SK-N-SH treated with all-trans-retinoic acid at 6 μM for 48 hours (cell line): ENCODE data around the gene SRP72.

Experiments used
- ATAC-seq: fragments of 200-7000 bp; cut with Tn5 transposase; 3 replicates; pipeline ENCODE4 v1.9.1; 2020; ENCODE audit warnings: mild to moderate bottlenecking, moderate library complexity
- BACH2 ChIP-seq: fragments of 250-450 bp; sonication (Bioruptor Pico); IDR thresholded peaks from 2 replicates; pipeline ENCODE4 v1.9.0; 2021; ENCODE audit warnings: mild to moderate bottlenecking, borderline replicate concordance
- CSDC2 ChIP-seq: fragments of 250-450 bp; sonication (Bioruptor Pico); IDR thresholded peaks from 2 replicates; pipeline ENCODE4 v1.5.0; 2020; ENCODE audit warnings: mild to moderate bottlenecking, moderate library complexity
- ESRRG ChIP-seq: fragments of 250-450 bp; sonication (Bioruptor Pico); IDR thresholded peaks from 2 replicates; pipeline ENCODE4 v1.6.1; 2021; ENCODE audit warnings: mild to moderate bottlenecking
- ISL1 ChIP-seq: fragments of 250-450 bp; sonication (Bioruptor Pico); IDR thresholded peaks from 2 replicates; pipeline ENCODE4 v2.1.2; 2022; ENCODE audit warnings: mild to moderate bottlenecking, moderate library complexity
- OSR1 ChIP-seq: fragments of 250-450 bp; sonication (Bioruptor Pico); IDR thresholded peaks from 2 replicates; pipeline ENCODE4 v1.8.0; 2022; ENCODE audit warnings: moderate library complexity, mild to moderate bottlenecking, inconsistent platforms
- PPARA ChIP-seq: fragments of 250-450 bp; sonication (Bioruptor Pico); IDR thresholded peaks from 2 replicates; pipeline ENCODE4 v1.5.0; 2020; ENCODE audit warnings: mild to moderate bottlenecking, borderline replicate concordance
- TCF4 ChIP-seq: fragments of 250-450 bp; sonication (Bioruptor Pico); IDR thresholded peaks from 2 replicates; pipeline ENCODE4 v1.8.0; 2021; ENCODE audit warnings: mild to moderate bottlenecking, moderate library complexity, borderline replicate concordance
- TOX ChIP-seq: fragments of 250-450 bp; sonication (Bioruptor Pico); IDR thresholded peaks from 2 replicates; pipeline ENCODE4 v1.8.0; 2021; ENCODE audit warnings: mild to moderate bottlenecking, moderate library complexity, borderline replicate concordance
- ZFP30 ChIP-seq: fragments of 450-650 bp; formaldehyde crosslinking; IDR thresholded peaks from 2 replicates; pipeline ENCODE4 v1.5.0; 2022; ENCODE audit warnings: mild to moderate bottlenecking, moderate library complexity
- ZNF565 ChIP-seq: fragments of 450-650 bp; formaldehyde crosslinking; conservative IDR thresholded peaks from 2 replicates; pipeline ENCODE4 v1.5.0; 2020; ENCODE audit warnings: low read depth, mild to moderate bottlenecking, moderate library complexity
- ZNF70 ChIP-seq: fragments of 450-650 bp; formaldehyde crosslinking; IDR thresholded peaks from 2 replicates; pipeline ENCODE4 v1.5.0; 2020; ENCODE audit warnings: mild to moderate bottlenecking, moderate library complexity
- ZNF8 ChIP-seq: fragments of 450-650 bp; formaldehyde crosslinking; IDR thresholded peaks from 2 replicates; pipeline ENCODE4 v1.5.0; 2020; ENCODE audit warnings: mild to moderate bottlenecking, moderate library complexity
- TF ChIP-seq, protein P1 (sequence below): fragments of 250-450 bp; sonication (Bioruptor Pico); IDR thresholded peaks from 2 replicates; pipeline ENCODE4 v1.8.0; 2021; ENCODE audit warnings: low read depth, mild to moderate bottlenecking, moderate library complexity, borderline replicate concordance
- TF ChIP-seq, protein P2 (sequence below): fragments of 250-450 bp; sonication (Bioruptor Pico); IDR thresholded peaks from 2 replicates; pipeline ENCODE4 v1.5.0; 2020; ENCODE audit warnings: mild to moderate bottlenecking, moderate library complexity
- TF ChIP-seq, protein P3 (sequence below): fragments of 250-450 bp; sonication (Bioruptor Pico); IDR thresholded peaks from 2 replicates; pipeline ENCODE4 v1.8.0; 2020; ENCODE audit warnings: mild to moderate bottlenecking, moderate library complexity, borderline replicate concordance

Gene SRP72

DNA sequence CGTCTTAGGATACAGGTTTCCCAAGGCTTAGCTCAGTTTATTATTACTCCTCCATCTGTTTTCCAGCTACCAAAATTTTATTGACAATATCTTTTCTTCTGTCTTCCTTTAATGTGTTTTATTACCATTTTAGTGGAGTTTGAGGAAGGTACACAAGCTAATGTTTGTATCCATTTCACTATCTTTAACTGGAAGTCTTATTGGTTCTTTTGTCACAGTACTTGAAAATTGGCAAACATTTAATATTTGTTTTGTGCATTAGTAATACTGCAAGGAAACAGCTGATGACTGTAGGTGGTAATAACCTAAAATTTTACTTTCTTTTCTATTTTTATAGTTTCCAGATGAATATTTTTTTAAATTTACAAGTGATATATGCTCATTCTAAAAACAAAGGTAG lies 28.8 kb downstream of the SRP72 start:
- TF ChIP-seq, protein P1, sequence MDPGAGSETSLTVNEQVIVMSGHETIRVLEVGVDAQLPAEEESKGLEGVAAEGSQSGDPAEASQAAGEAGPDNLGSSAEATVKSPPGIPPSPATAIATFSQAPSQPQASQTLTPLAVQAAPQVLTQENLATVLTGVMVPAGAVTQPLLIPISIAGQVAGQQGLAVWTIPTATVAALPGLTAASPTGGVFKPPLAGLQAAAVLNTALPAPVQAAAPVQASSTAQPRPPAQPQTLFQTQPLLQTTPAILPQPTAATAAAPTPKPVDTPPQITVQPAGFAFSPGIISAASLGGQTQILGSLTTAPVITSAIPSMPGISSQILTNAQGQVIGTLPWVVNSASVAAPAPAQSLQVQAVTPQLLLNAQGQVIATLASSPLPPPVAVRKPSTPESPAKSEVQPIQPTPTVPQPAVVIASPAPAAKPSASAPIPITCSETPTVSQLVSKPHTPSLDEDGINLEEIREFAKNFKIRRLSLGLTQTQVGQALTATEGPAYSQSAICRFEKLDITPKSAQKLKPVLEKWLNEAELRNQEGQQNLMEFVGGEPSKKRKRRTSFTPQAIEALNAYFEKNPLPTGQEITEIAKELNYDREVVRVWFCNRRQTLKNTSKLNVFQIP (CRISPR knock-in tag), result no peak
- TF ChIP-seq TOX (CRISPR knock-in tag) (no peak), BACH2 (no peak), ESRRG (CRISPR knock-in tag) (no peak)
- no peak for ATAC-seq

DNA sequence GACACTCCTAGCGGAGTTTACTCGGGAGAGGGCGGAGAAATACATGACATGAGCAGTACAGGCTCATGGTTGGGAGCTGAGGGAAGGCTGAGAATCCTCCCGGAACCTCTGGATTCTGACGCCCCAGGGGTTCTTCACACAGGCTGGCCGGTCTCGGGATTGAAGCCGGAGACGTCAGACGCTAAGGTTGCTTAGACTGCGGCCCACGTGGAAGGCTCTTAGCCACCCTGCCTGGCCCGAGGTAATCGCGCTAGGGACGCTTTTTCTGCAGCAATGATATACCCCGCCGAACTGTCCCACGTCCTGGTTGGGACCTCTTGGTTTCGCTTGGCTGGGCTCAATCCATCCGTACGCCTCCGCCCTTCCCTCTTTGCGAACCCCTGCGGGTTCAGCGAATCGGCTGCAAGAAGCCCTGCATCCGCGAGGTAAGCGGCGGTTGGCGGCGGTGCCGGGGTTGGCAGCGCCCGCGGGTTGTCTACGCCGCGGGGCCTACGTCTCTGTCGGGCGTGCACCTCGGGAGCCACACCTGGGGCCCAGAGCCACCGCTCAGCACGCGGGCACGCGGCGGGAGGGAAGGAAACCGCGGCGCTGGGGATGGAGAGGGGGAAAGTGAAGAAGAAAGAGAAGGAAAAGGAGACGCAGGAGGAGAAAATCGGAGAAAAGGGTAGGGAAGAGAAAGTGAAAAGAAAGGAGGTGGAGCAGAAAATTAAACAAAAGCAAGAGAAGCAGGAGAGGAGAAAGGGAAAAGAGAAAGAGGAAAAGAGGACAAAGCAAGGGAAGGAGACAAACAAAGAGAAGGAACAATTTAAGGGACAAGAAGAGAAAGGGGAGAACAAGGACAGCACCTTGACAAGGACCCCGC lies 38.1 kb downstream of the SRP72 start, which contains the start of gene ARL9:
TSS of gene ARL9 (plus strand) at position 523 of the 862 bp plus-strand sequence. CDS start at position 595, 72 bp downstream.
- ATAC-seq, result peak; percentile 29
- TF ChIP-seq, protein P2, sequence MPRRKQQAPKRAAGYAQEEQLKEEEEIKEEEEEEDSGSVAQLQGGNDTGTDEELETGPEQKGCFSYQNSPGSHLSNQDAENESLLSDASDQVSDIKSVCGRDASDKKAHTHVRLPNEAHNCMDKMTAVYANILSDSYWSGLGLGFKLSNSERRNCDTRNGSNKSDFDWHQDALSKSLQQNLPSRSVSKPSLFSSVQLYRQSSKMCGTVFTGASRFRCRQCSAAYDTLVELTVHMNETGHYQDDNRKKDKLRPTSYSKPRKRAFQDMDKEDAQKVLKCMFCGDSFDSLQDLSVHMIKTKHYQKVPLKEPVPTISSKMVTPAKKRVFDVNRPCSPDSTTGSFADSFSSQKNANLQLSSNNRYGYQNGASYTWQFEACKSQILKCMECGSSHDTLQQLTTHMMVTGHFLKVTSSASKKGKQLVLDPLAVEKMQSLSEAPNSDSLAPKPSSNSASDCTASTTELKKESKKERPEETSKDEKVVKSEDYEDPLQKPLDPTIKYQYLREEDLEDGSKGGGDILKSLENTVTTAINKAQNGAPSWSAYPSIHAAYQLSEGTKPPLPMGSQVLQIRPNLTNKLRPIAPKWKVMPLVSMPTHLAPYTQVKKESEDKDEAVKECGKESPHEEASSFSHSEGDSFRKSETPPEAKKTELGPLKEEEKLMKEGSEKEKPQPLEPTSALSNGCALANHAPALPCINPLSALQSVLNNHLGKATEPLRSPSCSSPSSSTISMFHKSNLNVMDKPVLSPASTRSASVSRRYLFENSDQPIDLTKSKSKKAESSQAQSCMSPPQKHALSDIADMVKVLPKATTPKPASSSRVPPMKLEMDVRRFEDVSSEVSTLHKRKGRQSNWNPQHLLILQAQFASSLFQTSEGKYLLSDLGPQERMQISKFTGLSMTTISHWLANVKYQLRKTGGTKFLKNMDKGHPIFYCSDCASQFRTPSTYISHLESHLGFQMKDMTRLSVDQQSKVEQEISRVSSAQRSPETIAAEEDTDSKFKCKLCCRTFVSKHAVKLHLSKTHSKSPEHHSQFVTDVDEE (CRISPR knock-in tag), result no peak
- TF ChIP-seq ZNF8 (CRISPR knock-in tag), result no peak
- TF ChIP-seq, protein P1 (CRISPR knock-in tag), result no peak
- no peak for TF ChIP-seq BACH2
- TF ChIP-seq TCF4 (CRISPR knock-in tag), result no peak

DNA sequence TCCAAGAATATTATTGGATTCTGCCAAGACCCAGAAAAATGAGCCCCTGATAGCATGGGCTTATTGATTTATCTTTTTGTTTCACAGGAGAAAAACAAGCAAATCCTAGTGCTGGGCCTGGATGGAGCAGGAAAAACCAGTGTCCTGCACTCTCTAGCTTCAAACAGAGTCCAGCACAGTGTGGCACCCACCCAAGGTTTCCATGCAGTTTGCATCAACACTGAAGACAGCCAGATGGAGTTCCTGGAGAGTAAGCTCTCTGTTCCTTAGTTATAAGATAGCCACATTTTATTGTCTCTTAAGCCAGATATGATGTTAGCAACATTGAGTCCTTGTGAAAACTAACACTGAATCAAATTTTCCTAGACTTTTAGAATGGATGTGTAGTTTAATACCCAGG lies 43.7 kb downstream of the SRP72 start:
- no peak for TF ChIP-seq ZFP30
- no peak for TF ChIP-seq CSDC2 (CRISPR knock-in tag)
- TF ChIP-seq, protein P1 (CRISPR knock-in tag), result no peak
- TF ChIP-seq, protein P3, sequence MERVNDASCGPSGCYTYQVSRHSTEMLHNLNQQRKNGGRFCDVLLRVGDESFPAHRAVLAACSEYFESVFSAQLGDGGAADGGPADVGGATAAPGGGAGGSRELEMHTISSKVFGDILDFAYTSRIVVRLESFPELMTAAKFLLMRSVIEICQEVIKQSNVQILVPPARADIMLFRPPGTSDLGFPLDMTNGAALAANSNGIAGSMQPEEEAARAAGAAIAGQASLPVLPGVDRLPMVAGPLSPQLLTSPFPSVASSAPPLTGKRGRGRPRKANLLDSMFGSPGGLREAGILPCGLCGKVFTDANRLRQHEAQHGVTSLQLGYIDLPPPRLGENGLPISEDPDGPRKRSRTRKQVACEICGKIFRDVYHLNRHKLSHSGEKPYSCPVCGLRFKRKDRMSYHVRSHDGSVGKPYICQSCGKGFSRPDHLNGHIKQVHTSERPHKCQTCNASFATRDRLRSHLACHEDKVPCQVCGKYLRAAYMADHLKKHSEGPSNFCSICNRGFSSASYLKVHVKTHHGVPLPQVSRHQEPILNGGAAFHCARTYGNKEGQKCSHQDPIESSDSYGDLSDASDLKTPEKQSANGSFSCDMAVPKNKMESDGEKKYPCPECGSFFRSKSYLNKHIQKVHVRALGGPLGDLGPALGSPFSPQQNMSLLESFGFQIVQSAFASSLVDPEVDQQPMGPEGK (CRISPR knock-in tag), result no peak
- no peak for TF ChIP-seq ZNF8 (CRISPR knock-in tag)
- TF ChIP-seq ZNF70 (CRISPR knock-in tag), result no peak
- TF ChIP-seq, protein P2 (CRISPR knock-in tag), result no peak
- TF ChIP-seq TCF4 (CRISPR knock-in tag), result no peak
- TF ChIP-seq ISL1 (CRISPR knock-in tag), result no peak
- no peak for TF ChIP-seq OSR1 (CRISPR knock-in tag)
- TF ChIP-seq ESRRG (CRISPR knock-in tag), result no peak
- no peak for TF ChIP-seq ZNF565
- TF ChIP-seq PPARA (CRISPR knock-in tag), result no peak
- no peak for TF ChIP-seq BACH2
- TF ChIP-seq, all 23 proteins: peak for 0
- ATAC-seq, result no peak
